ENCODE measurements around the gene PDE6B. TPM values are rescaled to one million over a fixed set of nuclear protein-coding genes. Genes with fewer than 3 reads are reported as not detected.

Gene PDE6B
- total and polyA plus RNA-seq, 8 donors: 1.1 to 12.3 (median 1.7) TPM; not detected in 4

DNA sequence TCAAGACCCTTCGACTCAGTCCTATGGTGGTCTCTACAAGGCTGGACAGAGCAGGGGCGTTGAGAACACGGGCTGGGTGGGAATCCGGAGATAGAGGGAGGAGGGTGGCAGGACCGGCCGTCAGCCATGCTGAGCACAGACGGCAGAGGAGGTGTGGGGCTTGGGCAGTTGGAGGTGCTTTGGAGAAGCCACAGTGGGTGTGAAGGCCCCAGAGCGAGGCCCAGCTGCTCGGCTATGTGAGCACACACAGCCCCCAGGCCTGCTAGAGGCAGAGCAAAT, 4.2 kb downstream of the PDE6B start:
- TF ChIP-seq POLR2A (IDR thresholded peaks at IDR 0.05) (no peak), POLR2AphosphoS5 (IDR thresholded peaks at IDR 0.05) (no peak), EP300 (IDR thresholded peaks at IDR 0.05) (no peak)
- TF ChIP-seq, protein P1, sequence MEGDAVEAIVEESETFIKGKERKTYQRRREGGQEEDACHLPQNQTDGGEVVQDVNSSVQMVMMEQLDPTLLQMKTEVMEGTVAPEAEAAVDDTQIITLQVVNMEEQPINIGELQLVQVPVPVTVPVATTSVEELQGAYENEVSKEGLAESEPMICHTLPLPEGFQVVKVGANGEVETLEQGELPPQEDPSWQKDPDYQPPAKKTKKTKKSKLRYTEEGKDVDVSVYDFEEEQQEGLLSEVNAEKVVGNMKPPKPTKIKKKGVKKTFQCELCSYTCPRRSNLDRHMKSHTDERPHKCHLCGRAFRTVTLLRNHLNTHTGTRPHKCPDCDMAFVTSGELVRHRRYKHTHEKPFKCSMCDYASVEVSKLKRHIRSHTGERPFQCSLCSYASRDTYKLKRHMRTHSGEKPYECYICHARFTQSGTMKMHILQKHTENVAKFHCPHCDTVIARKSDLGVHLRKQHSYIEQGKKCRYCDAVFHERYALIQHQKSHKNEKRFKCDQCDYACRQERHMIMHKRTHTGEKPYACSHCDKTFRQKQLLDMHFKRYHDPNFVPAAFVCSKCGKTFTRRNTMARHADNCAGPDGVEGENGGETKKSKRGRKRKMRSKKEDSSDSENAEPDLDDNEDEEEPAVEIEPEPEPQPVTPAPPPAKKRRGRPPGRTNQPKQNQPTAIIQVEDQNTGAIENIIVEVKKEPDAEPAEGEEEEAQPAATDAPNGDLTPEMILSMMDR (IDR thresholded peaks at IDR 0.05): no peak
- Histone ChIP-seq H3K4me1 (no peaks in the 10 kb centered on the region), H3K9me3 (peaks cover 0 to 15% (median 0%) of the 10 kb centered on the region in 4 donors), H3K4me3 (no peak overlapping the region), H3K27me3 (peaks cover 0 to 59% (median 24%) of the 10 kb centered on the region in 3 donors), H3K27ac (no peak overlapping the region), H3K36me3 (no peaks in the 10 kb centered on the region)
- 49 to 78% (median 77%) methylated on average over 7 to 9 of the region's 9 CpGs for WGBS, 5 donors
- intact Hi-C loops (cut with DNase I; ENCODE audit: low total_unique reads): no loop called here
- no peak for DNase-seq

DNA sequence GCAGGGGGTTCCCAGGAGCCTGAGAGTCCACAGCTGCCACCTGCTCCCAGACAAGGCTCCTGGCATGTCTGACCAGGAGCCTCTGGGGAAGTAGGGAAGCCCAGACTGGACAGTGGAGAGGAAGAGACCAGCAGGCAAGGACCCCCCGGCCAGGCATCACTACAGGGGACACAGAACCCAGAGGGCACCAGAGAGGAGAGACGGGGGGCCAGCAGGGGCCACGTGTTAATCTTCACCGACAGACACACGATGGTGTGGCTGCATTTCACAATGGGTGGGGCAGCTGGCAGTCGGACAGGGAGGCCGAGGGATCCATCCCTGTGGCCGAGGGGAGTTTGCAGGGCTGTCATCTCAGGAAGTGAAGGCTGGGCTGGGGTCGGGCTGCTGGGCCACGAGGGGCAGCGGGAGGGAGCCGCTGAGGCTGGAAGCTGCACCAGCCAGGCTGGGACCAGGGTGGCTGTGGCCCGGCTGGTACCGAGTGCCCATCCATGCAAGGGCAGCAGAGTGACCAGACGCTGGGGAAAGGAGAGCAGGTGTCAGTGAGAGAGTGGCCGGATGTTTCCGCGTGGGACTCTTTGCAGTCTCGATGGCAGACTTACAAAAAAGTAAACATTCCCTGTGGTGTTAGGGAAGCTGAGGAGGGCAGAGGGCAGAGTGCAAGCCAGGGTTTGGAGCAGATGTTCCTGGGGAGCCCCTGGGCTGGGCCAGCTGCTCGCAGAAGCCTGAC, 4.7 kb downstream of the PDE6B start:
- no peaks in the 10 kb centered on the region for H3K4me1 ChIP-seq
- H3K27me3 ChIP-seq: peaks cover 0 to 55% (median 24%) of the 10 kb centered on the region in 3 donors
- WGBS, 5 donors: 43 to 54% (median 46%) methylated on average over 19 to 20 of the region's 20 CpGs
- H3K4me3 ChIP-seq: no peak overlapping the region
- TF ChIP-seq POLR2A (IDR thresholded peaks at IDR 0.05) (no peak), POLR2AphosphoS5 (IDR thresholded peaks at IDR 0.05) (no peak), EP300 (IDR thresholded peaks at IDR 0.05) (no peak)
- TF ChIP-seq, protein P1 (IDR thresholded peaks at IDR 0.05): no peak
- H3K9me3 ChIP-seq: peaks cover 0 to 15% (median 0%) of the 10 kb centered on the region in 4 donors
- intact Hi-C loops (cut with DNase I; ENCODE audit: low total_unique reads): no loop called here
- no peak for DNase-seq
- no peak overlapping the region for H3K27ac ChIP-seq
- no peaks in the 10 kb centered on the region for H3K36me3 ChIP-seq

DNA sequence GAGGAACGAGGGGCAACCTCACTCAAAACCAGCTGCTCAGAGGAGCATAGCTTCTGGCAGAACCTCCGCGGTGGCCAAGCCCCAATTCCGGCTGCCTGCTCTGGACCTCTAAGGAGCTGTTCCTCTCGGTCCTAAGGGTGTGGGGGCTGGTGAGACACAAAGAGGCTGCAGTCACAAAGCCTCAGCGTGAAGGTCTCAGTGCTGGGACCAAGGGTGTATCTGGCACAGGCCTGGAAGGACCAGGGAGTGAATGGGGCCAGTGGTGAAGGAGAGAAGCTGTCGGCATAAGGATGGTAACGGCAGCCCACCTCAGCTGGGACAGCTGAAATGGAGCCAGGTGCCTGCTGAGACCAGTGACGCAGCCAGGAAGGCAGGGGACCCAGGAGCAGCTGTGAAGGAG, 5.3 kb downstream of the PDE6B start:
- Histone ChIP-seq H3K9me3 (peaks cover 0 to 15% (median 0%) of the 10 kb centered on the region in 4 donors), H3K4me1 (no peaks in the 10 kb centered on the region), H3K36me3 (no peaks in the 10 kb centered on the region), H3K27me3 (peaks cover 0 to 55% (median 24%) of the 10 kb centered on the region in 3 donors), H3K27ac (no peak overlapping the region), H3K4me3 (no peak overlapping the region)
- 63 to 68% (median 65%) methylated on average over 7 to 9 of the region's 9 CpGs for WGBS, 5 donors
- intact Hi-C loops (cut with DNase I; ENCODE audit: low total_unique reads): no loop called here
- no peak for TF ChIP-seq POLR2A (IDR thresholded peaks at IDR 0.05)
- TF ChIP-seq, protein P1 (IDR thresholded peaks at IDR 0.05): no peak
- no peak for TF ChIP-seq EP300 (IDR thresholded peaks at IDR 0.05)
- no peak for TF ChIP-seq POLR2AphosphoS5 (IDR thresholded peaks at IDR 0.05)
- DNase-seq: no peak

DNA sequence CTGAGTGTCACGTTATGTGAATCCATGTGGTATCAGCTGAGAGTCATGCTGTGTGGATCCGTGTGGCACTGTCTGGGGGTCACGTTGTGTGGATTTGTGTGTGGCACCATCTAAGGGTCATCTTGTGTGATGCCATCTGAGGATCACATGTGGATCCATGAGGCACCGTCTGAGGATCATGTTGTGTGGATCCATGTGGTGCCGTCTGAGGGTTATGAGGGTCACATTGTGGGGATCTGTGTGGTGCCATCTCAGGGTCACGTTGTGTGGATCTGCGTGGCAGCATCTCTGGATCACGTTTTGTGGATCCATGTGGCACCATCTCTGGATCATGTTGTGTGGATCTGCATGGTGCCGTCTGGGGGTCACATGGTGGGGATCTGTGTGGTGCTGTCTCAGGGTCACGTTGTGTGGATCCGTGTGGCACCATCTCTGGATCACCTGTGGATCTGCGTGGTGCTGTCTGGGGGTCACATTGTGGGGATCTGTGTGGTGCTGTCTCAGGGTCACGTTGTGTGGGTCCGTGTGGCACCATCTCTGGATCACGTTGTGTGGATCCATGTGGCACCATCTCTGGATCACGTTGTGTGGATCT, 6.9 kb downstream of the PDE6B start:
- intact Hi-C loops (cut with DNase I; ENCODE audit: low total_unique reads): no loop called here
- TF ChIP-seq POLR2A (IDR thresholded peaks at IDR 0.05) (no peak), POLR2AphosphoS5 (IDR thresholded peaks at IDR 0.05) (no peak), EP300 (IDR thresholded peaks at IDR 0.05) (no peak)
- TF ChIP-seq, protein P1 (IDR thresholded peaks at IDR 0.05): no peak
- Histone ChIP-seq H3K27ac (no peak overlapping the region), H3K4me1 (no peaks in the 10 kb centered on the region), H3K27me3 (peaks cover 0 to 54% (median 14%) of the 10 kb centered on the region in 3 donors), H3K36me3 (no peaks in the 10 kb centered on the region), H3K9me3 (peaks cover 0 to 15% (median 0%) of the 10 kb centered on the region in 4 donors), H3K4me3 (no peak overlapping the region)
- WGBS, 5 donors: 88 to 93% (median 91%) methylated on average over 16 of the region's 16 CpGs
- DNase-seq: no peak
